ENCODE measurements around the gene ARL16. TPM values are rescaled to one million over a fixed set of nuclear protein-coding genes. Genes with fewer than 3 reads are reported as not detected.

ARL16 gene, protein sequence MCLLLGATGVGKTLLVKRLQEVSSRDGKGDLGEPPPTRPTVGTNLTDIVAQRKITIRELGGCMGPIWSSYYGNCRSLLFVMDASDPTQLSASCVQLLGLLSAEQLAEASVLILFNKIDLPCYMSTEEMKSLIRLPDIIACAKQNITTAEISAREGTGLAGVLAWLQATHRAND
- 37.0 and 41.8 TPM in 2 replicates for total RNA-seq (2021; fragmentation: NEBNext Ultra II Directional; extraction: Animal tissue kit (Norgen Biotek cat#: 25700))
- 60.8 and 64.2 TPM in 2 replicates for polyA plus RNA-seq (2011; rRNA removed)
- 84.9 TPM for polyA plus RNA-seq (2011; cell fraction: cytosol; rRNA removed)
- polyA plus RNA-seq (2011; cell fraction: nucleus; rRNA removed): 30.5 TPM
- 48.9 to 59.9 TPM (median 53.7 TPM) in 4 replicates for polyA plus RNA-seq (2012, experiment 1 of 2)
- polyA plus RNA-seq (2012, experiment 2 of 2): 39.8 TPM
- 40.1 TPM for polyA plus RNA-seq (2013, experiment 1 of 2)
- polyA plus RNA-seq (2013, experiment 2 of 2): 41.3 TPM
- polyA minus RNA-seq (2011; rRNA and poly(A)+ RNA removed): 31.9 and 34.2 TPM in 2 replicates
- 15.9 TPM for polyA minus RNA-seq (2011; cell fraction: cytosol; rRNA and poly(A)+ RNA removed)
- polyA minus RNA-seq (2011; cell fraction: nucleus; rRNA and poly(A)+ RNA removed): 18.6 TPM
- long read RNA-seq, experiment 1, transcript ARL16-201 (5 exons, 1,227 nt): major isoform, 12 of 26 reads
- long read RNA-seq, experiment 1, partial matches to known transcripts: 5 of 26 reads
- long read RNA-seq, experiment 1, other reads (novel, unspliced or antisense): 5 of 26 reads
- long read RNA-seq, experiment 2, transcript ARL16-203 (4 exons, 1,856 nt): minor isoform, 7 of 147 reads
- long read RNA-seq, experiment 2, transcript ARL16-202 (4 exons, 768 nt): minor isoform, 6 of 147 reads
- long read RNA-seq, experiment 2, transcript ARL16-201 (5 exons, 1,227 nt): major isoform, 101 of 147 reads
- long read RNA-seq, experiment 2, partial matches to known transcripts: 0 of 147 reads
- long read RNA-seq, experiment 2, other reads (novel, unspliced or antisense): 27 of 147 reads

DNA sequence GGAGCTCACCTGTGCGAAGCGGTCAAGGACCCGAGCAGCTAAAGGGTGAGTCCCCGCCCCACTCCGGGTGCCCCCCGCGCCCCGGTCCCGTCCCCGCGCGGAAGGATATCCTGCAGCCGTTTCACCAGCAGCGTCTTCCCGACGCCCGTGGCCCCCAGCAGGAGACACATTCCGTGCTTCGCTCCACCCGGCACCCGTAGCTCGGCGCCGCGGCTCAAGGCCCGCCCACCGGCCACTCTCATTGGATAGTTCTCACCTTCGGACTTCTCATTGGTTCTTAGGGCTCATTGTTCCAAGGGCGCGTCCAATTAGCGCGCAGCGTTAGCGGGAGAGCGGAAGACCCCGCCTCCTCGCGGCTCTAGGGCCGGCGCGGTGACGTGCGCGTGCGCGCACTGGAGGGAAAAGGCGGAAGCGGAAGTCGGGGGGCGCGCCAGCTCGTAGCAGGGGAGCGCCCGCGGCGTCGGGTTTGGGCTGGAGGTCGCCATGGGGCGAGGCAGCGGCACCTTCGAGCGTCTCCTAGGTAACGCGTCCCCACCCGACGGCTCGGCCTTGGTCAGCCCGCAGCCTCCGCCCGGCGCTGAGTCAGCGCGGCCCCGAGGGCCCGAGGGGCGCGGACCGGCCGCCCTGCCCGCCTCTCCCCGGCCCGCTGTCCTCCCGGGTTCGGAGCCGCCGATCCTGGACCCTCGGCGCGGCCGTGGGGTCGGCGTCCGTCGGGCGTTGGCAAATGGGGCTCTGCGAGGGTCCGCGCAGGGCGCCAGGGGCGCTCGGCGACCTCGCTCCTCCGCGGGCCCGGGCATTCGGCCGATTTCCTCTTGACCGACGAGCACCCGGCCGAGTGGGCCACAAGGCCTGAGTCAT, at the start of gene ARL16, which contains the start of gene HGS:
Gene ARL16, minus strand, starts transcription at position 214 of the 858 bp plus-strand sequence. Its CDS starts 44 bp downstream, at position 170.
Gene HGS, plus strand, starts transcription at position 428 of the 858 bp plus-strand sequence. Its CDS starts 56 bp downstream, at position 484.
- Histone ChIP-seq H2AK5ac (ENCODE audit: low read depth, low read length) (peak within 1 kb of the TSS; percentile 95; the same call in 1 of the 2 replicates), H3K18ac (ENCODE audit: extremely low read depth, low read length) (peak within 1 kb of the TSS; percentile 32), H4K91ac (replicated peaks; ENCODE audit: insufficient read length, low read length) (peak within 1 kb of the TSS; percentile 34), H3K79me1 (ENCODE audit: low read depth, low read length) (peaks cover 15% of the 10 kb centered on the region), H4K8ac (ENCODE audit: extremely low read depth, insufficient read depth, low read length) (peak within 1 kb of the TSS; percentile 90), H3K79me2 (ENCODE audit: control insufficient read depth in 1 of 2, insufficient read depth in 2 of 2, low read length in 2 of 2) (peaks cover 4 to 39% of the 10 kb centered on the region in 2 experiments; a peak in 3 of 4 replicates), H2BK12ac (ENCODE audit: low read depth, low read length) (no peak within 1 kb of the TSS), H3K9ac (replicated peaks in 1 of 4; ENCODE audit: extremely low read depth in 1 of 4, low read depth in 3 of 4, low read length in 3 of 4) (peak within 1 kb of the TSS; percentile 72 to 76 (median 73)), H3K4me3 (ENCODE audit: extremely low read depth in 1 of 4, insufficient read depth in 2 of 4, low read depth in 3 of 4, low read length in 4 of 4) (peak within 1 kb of the TSS; percentile 76 to 89 (median 87)), H3K27ac (ENCODE audit: low read depth, low read length) (peak within 1 kb of the TSS; percentile 58), H3K4me2 (ENCODE audit: insufficient read depth in 1 of 2, low read depth in 2 of 2, low read length in 2 of 2) (peak within 1 kb of the TSS; percentile 77 to 88), H3K4ac (replicated peaks; ENCODE audit: insufficient read length, low read depth, low read length) (no peak within 1 kb of the TSS), H3K56ac (replicated peaks; ENCODE audit: insufficient read length, low read depth, low read length) (peak within 1 kb of the TSS; percentile 70), H3K27me3 (replicated peaks in 1 of 4; ENCODE audit: control insufficient read depth in 3 of 4, extremely low read depth in 1 of 4, insufficient read depth in 3 of 4, low read length in 3 of 4) (no peaks in the 10 kb centered on the region; a peak in 1 of 7 replicates), H2BK15ac (ENCODE audit: low read length) (0 out of 2 replicates have a peak within 1 kb of the TSS, but pooled peaks have one; percentile 61), H4K20me1 (replicated peaks in 1 of 2; ENCODE audit: control insufficient read depth in 1 of 2, insufficient read depth in 2 of 2, low read length in 2 of 2) (peaks cover 0 to 27% of the 10 kb centered on the region in 2 experiments), H2AFZ (ENCODE audit: low read length) (no peak within 1 kb of the TSS), H3K36me3 (ENCODE audit: control insufficient read depth in 2 of 4, insufficient read depth in 4 of 4, low read length in 3 of 4) (peaks cover 2 to 20% (median 16%) of the 10 kb centered on the region in 4 experiments; a peak in 6 of 8 replicates), H4K5ac (ENCODE audit: insufficient read length, low read depth, low read length) (peak within 1 kb of the TSS; percentile 56), H2BK120ac (replicated peaks; ENCODE audit: low read depth, low read length) (no peak within 1 kb of the TSS), H3K4me1 (replicated peaks in 1 of 4; ENCODE audit: control insufficient read depth in 3 of 4, insufficient read depth in 4 of 4, low read length in 3 of 4) (peaks cover 3 to 14% (median 7%) of the 10 kb centered on the region in 4 experiments; a peak in 6 of 7 replicates), H3K14ac (ENCODE audit: insufficient read length) (no peak within 1 kb of the TSS), H3K23ac (ENCODE audit: insufficient read length) (no peak within 1 kb of the TSS), H3K23me2 (ENCODE audit: low read depth, low read length) (peaks cover 12% of the 10 kb centered on the region), H2BK20ac (ENCODE audit: low read length) (no peak within 1 kb of the TSS), H3K9me3 (ENCODE audit: insufficient read depth in 2 of 2, low read depth in 1 of 2, low read length in 1 of 2) (no peaks in the 10 kb centered on the region), H2BK5ac (ENCODE audit: low read depth, low read length) (peak within 1 kb of the TSS; percentile 60; the same call in 1 of the 2 replicates)
- FAIRE-seq: no peak
- WGBS, 2 experiments (ENCODE audit: extremely low coverage in 1 of 2, insufficient coverage in 1 of 2, insufficient read length in 1 of 2, insufficient replicate concordance in 2 of 2, low coverage in 1 of 2, low lambda C conversion rate in 2 of 2, missing lambda C conversion rate in 1 of 2): 2% methylated on average over 65 of the region's 112 CpGs; no CpG with 5 or more reads in 1 of the 2 experiments
- ChIA-PET CTCF (ENCODE audit: partially characterized antibody) (interaction anchor here (0.8 to 3.1 kb wide), 9 partner anchors 8 to 185 kb away, joined by 3 to 20 read pairs (median 5); no protein-coding TSS in a partner anchor), POLR2A (ENCODE audit: partially characterized antibody) (interaction anchor here (0.8 to 28.4 kb wide), 13 partner anchors 8 to 195 kb away, joined by 3 to 436 read pairs (median 5); partner anchors contain the start of genes CCDC137, MRPL12, NPLOC4 and OXLD1)
- peak; percentile 97 to 98 for DNase-seq (ENCODE audit: low read depth in 1 of 2, low spot score in 2 of 2)
- TF ChIP-seq RXRA (IDR thresholded peaks at IDR 0.05; ENCODE audit: insufficient read depth, low read depth, low read length): no peak
- TF ChIP-seq SP1 (IDR thresholded peaks at IDR 0.05; ENCODE audit: low read depth, low read length): peak; percentile 97
- TF ChIP-seq, protein P1, sequence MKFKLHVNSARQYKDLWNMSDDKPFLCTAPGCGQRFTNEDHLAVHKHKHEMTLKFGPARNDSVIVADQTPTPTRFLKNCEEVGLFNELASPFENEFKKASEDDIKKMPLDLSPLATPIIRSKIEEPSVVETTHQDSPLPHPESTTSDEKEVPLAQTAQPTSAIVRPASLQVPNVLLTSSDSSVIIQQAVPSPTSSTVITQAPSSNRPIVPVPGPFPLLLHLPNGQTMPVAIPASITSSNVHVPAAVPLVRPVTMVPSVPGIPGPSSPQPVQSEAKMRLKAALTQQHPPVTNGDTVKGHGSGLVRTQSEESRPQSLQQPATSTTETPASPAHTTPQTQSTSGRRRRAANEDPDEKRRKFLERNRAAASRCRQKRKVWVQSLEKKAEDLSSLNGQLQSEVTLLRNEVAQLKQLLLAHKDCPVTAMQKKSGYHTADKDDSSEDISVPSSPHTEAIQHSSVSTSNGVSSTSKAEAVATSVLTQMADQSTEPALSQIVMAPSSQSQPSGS (IDR thresholded peaks at IDR 0.05; ENCODE audit: low read length): no peak
- TF ChIP-seq EZH2 (IDR thresholded peaks at IDR 0.05; ENCODE audit: low read depth, low read length, severe bottlenecking): no peak
